Calu3 (cell line): ENCODE data around the gene OR2D3. TPM values are rescaled to one million over a fixed set of nuclear protein-coding genes. Genes with fewer than 3 reads are reported as not detected.
"Not testable (repeated sequence)": the region's sequence is repeated elsewhere in the genome, so short reads cannot be mapped to it uniquely, and the experiment has no call there.

ENCODE experiments used
- BruUV-seq: library from RNA; stranded (reverse); fragments of 400-500 nt; replicated peaks from 2 replicates; lab custom pipeline; 2021; lab: Mats Ljungman, UMichigan
- CTCF ChIA-PET: fragments of 300-600 bp; sonication (Branson Sonifier 250); formaldehyde crosslinking; loops from one replicate; lab custom pipeline; 2022; ENCODE audit warnings: antibody characterized with exemption; lab: Charles Lee
- DNase-seq: peaks from one replicate; pipeline ENCODE4 v3.0.0; 2022
- H3K27ac Mint-ChIP-seq: one replicate; pipeline ENCODE4 v1.8.0; 2022; ENCODE audit warnings: mixed read lengths; ENCODE audit not compliant: unreplicated experiment
- H3K27me3 Mint-ChIP-seq: one replicate; pipeline ENCODE4 v1.8.0; 2022; ENCODE audit warnings: mixed read lengths; ENCODE audit not compliant: unreplicated experiment
- H3K36me3 Mint-ChIP-seq: one replicate; pipeline ENCODE4 v1.8.0; 2022; ENCODE audit warnings: mild to moderate bottlenecking, moderate library complexity, mixed read lengths; ENCODE audit not compliant: insufficient read depth, unreplicated experiment
- H3K4me1 Mint-ChIP-seq: one replicate; pipeline ENCODE4 v1.8.0; 2022; ENCODE audit warnings: mild to moderate bottlenecking, low read depth, mixed read lengths; ENCODE audit not compliant: unreplicated experiment
- H3K4me3 Mint-ChIP-seq: one replicate; pipeline ENCODE4 v1.8.0; 2022; ENCODE audit warnings: mild to moderate bottlenecking, low read depth, moderate library complexity, mixed read lengths; ENCODE audit not compliant: unreplicated experiment
- H3K9me3 Mint-ChIP-seq: one replicate; pipeline ENCODE4 v1.8.0; 2022; ENCODE audit warnings: low read depth, mixed read lengths; ENCODE audit not compliant: unreplicated experiment
- intact Hi-C: fragments of 100-400 bp; cut with micrococcal nuclease; formaldehyde crosslinking; loops from one replicate; pipeline ENCODE4 v1.10.0; 2022; ENCODE audit not compliant: unreplicated experiment
- total RNA-seq: library from RNA; stranded (reverse); gene quantifications from 2 replicates; pipeline ENCODE4 v1.2.3, GENCODE V29; 2022
- TF ChIP-seq, protein P1 (sequence below): fragments of 200-600 bp; IDR thresholded peaks from one replicate; pipeline ENCODE4 v1.8.0; 2022; ENCODE audit warnings: antibody characterized with exemption; ENCODE audit not compliant: unreplicated experiment

The OR2D3 gene
- total RNA-seq, 1 experiment from 2014 or later, result not detected

DNA sequence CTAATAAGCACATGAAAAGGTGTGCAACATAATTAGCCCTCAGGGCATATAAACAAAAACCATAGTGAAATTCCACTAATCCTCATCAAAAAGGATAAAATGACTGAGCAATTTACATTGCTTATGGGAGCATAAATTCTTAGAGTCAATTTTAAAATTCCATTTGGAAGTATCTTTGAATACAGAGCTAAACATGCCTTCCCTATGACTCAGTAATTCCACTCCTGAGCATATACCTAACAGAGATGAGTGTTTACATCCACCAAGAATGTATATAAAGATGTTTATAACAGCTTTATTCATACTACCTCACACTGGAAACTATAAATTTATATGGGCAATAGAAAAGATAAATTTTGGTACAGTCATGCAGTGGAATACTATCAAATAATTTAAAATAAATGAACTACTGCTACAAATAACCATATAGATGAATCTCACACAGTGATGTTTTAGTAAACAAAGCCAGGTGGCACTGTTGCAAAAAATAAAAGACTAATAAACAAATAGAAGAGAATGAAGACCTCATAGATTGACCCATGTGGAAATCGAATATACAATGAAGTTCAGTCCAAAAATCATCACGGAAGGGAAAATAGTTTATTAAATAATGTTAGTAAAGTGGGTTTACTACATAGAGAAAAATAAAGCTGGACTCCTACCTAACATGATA is 20.3 kb upstream of the OR2D3 start:
- intact Hi-C loops, result no loop called here
- H3K36me3 Mint-ChIP-seq, result no peaks in the 10 kb centered on the region
- H3K9me3 Mint-ChIP-seq, result no peaks in the 10 kb centered on the region
- no peak for DNase-seq
- CTCF ChIA-PET, result no interaction called here
- no peaks in the 10 kb centered on the region for H3K4me1 Mint-ChIP-seq
- peaks cover 23% of the 10 kb centered on the region for H3K27me3 Mint-ChIP-seq
- H3K27ac Mint-ChIP-seq, result no peak overlapping the region
- TF ChIP-seq, protein P1, sequence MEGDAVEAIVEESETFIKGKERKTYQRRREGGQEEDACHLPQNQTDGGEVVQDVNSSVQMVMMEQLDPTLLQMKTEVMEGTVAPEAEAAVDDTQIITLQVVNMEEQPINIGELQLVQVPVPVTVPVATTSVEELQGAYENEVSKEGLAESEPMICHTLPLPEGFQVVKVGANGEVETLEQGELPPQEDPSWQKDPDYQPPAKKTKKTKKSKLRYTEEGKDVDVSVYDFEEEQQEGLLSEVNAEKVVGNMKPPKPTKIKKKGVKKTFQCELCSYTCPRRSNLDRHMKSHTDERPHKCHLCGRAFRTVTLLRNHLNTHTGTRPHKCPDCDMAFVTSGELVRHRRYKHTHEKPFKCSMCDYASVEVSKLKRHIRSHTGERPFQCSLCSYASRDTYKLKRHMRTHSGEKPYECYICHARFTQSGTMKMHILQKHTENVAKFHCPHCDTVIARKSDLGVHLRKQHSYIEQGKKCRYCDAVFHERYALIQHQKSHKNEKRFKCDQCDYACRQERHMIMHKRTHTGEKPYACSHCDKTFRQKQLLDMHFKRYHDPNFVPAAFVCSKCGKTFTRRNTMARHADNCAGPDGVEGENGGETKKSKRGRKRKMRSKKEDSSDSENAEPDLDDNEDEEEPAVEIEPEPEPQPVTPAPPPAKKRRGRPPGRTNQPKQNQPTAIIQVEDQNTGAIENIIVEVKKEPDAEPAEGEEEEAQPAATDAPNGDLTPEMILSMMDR, result no peak
- H3K4me3 Mint-ChIP-seq, result no peak overlapping the region
- no TSS peak for BruUV-seq

GRCh38 chr11:6904804-6905203 is 16.0 kb upstream of the OR2D3 start:
- H3K27me3 Mint-ChIP-seq, result peaks cover 12% of the 10 kb centered on the region
- DNase-seq, CTCF ChIA-PET, H3K4me3 Mint-ChIP-seq, H3K9me3 Mint-ChIP-seq, BruUV-seq, H3K27ac Mint-ChIP-seq, H3K36me3 Mint-ChIP-seq, intact Hi-C loops, H3K4me1 Mint-ChIP-seq: not testable (repeated sequence)

DNA sequence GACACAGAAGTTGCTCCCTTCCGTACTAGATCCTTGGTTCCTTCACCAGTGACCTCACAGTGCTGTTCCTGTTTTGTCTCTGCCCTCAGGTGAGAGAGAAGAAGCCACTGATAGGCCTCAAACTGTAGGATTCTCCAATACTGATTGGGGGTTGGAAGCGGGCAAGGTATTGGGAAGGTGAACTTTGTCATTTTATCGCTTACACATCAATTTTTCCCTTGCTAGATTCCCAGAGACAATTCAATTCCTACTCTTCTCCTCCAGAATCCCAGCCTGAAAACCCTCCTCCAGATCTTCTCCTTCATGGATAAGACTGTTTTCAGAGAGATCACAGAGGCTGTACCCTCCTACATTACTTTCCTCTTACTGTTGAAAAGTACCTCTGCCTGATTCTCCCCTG is 9.4 kb upstream of the OR2D3 start:
- DNase-seq, result no peak
- TF ChIP-seq, protein P1, result no peak
- H3K27ac Mint-ChIP-seq, result no peak overlapping the region
- no TSS peak for BruUV-seq
- H3K27me3 Mint-ChIP-seq, result peaks cover 12% of the 10 kb centered on the region
- no peaks in the 10 kb centered on the region for H3K36me3 Mint-ChIP-seq
- no peaks in the 10 kb centered on the region for H3K9me3 Mint-ChIP-seq
- intact Hi-C loops, result no loop called here
- H3K4me1 Mint-ChIP-seq, result no peaks in the 10 kb centered on the region
- CTCF ChIA-PET, result no interaction called here
- no peak overlapping the region for H3K4me3 Mint-ChIP-seq

DNA sequence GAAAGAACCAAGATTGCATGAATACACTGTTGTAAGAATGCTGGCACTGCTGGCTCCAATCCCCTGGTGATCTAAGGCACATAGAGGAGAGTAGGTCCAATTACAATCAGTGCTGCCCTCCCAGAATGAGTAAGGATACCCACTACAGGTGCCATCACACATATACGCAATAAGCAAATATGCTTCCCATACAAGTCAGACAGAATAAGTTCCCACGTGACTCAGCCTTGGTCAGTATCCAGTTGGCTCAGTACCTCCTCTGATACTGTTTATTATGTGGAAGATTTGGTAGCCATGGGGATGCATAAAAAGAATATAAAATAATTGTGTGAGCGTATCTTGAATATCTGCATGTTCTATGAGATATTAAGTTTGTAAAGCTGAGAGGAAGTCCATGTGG is 8.9 kb upstream of the OR2D3 start:
- CTCF ChIA-PET, result no interaction called here
- Mint-ChIP-seq H3K27me3 (peaks cover 10% of the 10 kb centered on the region), H3K4me3 (no peak overlapping the region), H3K9me3 (no peaks in the 10 kb centered on the region), H3K4me1 (no peaks in the 10 kb centered on the region), H3K36me3 (no peaks in the 10 kb centered on the region), H3K27ac (no peak overlapping the region)
- DNase-seq, result no peak
- TF ChIP-seq, protein P1, result no peak
- intact Hi-C loops, result no loop called here
- no TSS peak for BruUV-seq

GRCh38 chr11:6919698-6920097 is 1.1 kb upstream of the OR2D3 start:
- Mint-ChIP-seq H3K9me3 (no peaks in the 10 kb centered on the region), H3K27me3 (peaks cover 7% of the 10 kb centered on the region), H3K4me1 (no peaks in the 10 kb centered on the region), H3K27ac (no peak overlapping the region), H3K4me3 (no peak overlapping the region), H3K36me3 (no peaks in the 10 kb centered on the region)
- CTCF ChIA-PET, result no interaction called here
- DNase-seq, result no peak
- BruUV-seq, result no TSS peak
- TF ChIP-seq, protein P1, result no peak
- intact Hi-C loops, result no loop called here
